ENCODE measurements around the gene SIX2. TPM values are rescaled to one million over a fixed set of nuclear protein-coding genes. Genes with fewer than 3 reads are reported as not detected.

Gene SIX2
- total RNA-seq, 1 donor from 2014 or later, result 13.8 TPM

DNA sequence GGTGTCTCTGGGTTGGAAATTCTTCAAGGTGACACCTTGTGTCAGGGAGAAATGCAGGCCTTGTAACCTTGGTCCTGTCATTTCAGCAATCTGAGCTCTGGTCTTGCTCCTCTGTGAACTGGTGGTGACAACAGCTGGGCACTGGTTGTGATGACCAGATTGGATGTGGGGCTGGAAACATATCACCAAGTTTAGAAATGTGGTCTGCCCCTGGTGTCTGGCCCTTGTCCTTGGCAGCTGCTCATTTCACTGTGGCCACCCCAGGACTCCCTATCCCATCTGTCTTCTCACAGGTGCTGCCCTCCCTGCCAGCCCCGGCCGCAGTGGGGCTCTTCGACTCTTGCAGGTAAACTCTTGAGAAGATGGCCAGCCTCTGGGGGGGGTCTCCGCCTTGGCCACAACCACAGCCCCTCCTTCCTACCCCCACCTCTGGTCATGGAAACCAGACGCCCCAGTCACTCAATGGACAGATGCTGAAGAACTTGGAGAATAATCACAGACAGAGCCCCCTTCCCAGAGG lies 47.0 kb downstream of the SIX2 start:
- Mint-ChIP-seq H3K9me3 (no peaks in the 10 kb centered on the region), H3K4me3 (no peak overlapping the region), H3K36me3 (no peaks in the 10 kb centered on the region), H3K27ac (no peak overlapping the region), H3K27me3 (peaks cover 82% of the 10 kb centered on the region), H3K4me1 (ENCODE audit: unreplicated experiment) (no peaks in the 10 kb centered on the region)
- TF ChIP-seq, protein P1, sequence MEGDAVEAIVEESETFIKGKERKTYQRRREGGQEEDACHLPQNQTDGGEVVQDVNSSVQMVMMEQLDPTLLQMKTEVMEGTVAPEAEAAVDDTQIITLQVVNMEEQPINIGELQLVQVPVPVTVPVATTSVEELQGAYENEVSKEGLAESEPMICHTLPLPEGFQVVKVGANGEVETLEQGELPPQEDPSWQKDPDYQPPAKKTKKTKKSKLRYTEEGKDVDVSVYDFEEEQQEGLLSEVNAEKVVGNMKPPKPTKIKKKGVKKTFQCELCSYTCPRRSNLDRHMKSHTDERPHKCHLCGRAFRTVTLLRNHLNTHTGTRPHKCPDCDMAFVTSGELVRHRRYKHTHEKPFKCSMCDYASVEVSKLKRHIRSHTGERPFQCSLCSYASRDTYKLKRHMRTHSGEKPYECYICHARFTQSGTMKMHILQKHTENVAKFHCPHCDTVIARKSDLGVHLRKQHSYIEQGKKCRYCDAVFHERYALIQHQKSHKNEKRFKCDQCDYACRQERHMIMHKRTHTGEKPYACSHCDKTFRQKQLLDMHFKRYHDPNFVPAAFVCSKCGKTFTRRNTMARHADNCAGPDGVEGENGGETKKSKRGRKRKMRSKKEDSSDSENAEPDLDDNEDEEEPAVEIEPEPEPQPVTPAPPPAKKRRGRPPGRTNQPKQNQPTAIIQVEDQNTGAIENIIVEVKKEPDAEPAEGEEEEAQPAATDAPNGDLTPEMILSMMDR (conservative IDR thresholded peaks at IDR 0.05), result no peak
- no peak for DNase-seq (ENCODE audit: extremely low spot score, unreplicated experiment)

DNA sequence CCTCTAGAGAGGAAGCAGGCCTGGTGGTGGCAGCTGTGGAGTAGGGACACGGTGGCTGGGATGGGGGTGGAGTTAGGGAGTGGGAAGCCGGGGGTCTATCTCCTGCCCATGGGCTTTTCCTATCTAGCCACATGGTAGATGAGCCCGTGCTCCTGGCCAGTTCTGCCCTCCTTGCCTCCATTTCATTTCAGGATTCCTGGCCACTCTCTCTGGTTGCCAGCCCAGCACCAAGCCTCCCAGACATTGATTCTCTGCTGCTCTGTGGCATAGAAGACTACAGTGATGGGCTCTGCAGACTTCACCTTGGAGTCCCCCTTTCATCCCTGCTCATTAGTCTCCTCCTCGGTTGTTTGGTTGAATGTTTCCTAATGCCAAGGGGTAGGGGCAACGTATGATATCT lies 48.4 kb downstream of the SIX2 start:
- no peak overlapping the region for H3K27ac Mint-ChIP-seq
- H3K9me3 Mint-ChIP-seq, result no peaks in the 10 kb centered on the region
- H3K27me3 Mint-ChIP-seq, result peaks cover 84% of the 10 kb centered on the region
- H3K4me1 Mint-ChIP-seq (ENCODE audit: unreplicated experiment), result no peaks in the 10 kb centered on the region
- TF ChIP-seq, protein P1 (conservative IDR thresholded peaks at IDR 0.05), result no peak
- H3K36me3 Mint-ChIP-seq, result no peaks in the 10 kb centered on the region
- no peak for DNase-seq (ENCODE audit: extremely low spot score, unreplicated experiment)
- no peak overlapping the region for H3K4me3 Mint-ChIP-seq

DNA sequence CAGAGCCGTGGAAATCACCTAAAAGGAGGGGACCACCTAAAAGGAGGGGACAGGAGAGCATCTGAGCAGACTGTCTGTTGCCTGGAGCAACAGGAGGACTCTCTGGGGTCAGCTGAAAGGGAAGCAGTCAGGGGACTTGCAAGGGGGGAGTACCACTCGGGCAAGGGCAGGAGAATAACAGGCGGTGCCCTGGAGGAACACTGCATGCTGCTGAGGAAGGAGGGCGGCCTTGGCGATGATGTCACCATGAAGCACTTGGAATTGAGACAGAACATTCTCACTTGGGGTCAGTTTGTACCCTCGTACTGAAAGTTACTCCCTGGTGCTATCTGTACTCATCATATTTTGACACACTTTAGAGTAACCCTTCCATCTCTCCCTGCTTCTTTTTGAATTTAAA lies 49.4 kb downstream of the SIX2 start:
- TF ChIP-seq, protein P1 (conservative IDR thresholded peaks at IDR 0.05), result no peak
- peaks cover 5% of the 10 kb centered on the region for H3K4me1 Mint-ChIP-seq (ENCODE audit: unreplicated experiment)
- peaks cover 85% of the 10 kb centered on the region for H3K27me3 Mint-ChIP-seq
- no peaks in the 10 kb centered on the region for H3K36me3 Mint-ChIP-seq
- H3K9me3 Mint-ChIP-seq, result no peaks in the 10 kb centered on the region
- no peak for DNase-seq (ENCODE audit: extremely low spot score, unreplicated experiment)
- H3K27ac Mint-ChIP-seq, result no peak overlapping the region
- no peak overlapping the region for H3K4me3 Mint-ChIP-seq

DNA sequence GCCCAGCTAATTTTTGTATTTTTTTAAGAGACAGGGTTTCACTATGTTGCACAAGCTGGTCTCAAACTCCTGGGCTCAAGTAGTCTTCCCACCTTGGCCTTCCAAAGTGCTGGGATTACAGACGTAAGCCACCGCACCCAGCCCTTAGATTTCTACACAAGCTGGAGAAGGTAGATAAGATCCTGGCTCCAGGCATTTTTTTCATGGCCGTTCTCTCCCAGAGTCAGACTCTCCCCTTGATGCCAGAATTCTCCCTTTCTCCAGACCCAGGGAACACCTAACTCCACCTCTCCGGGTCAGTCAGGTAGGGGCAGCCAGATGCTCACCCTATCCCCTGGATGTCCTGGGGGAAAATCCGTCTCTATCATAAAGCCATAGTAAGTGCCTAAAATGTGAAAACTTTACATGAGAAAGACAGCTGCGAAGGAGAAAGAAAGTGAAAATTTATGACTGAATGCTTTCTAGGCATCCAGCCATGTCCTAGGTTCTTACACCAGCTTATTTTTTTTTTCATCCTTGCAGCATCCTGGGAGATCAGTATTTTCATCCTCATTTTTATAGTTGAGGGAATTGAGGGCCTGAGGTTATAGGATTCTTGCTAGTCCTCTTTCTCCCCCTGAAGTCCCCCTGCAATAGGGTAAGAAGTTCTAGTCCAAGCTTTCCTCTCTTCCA lies 51.5 kb downstream of the SIX2 start:
- TF ChIP-seq, protein P1 (conservative IDR thresholded peaks at IDR 0.05), result no peak
- DNase-seq (ENCODE audit: extremely low spot score, unreplicated experiment), result no peak
- Mint-ChIP-seq H3K4me1 (ENCODE audit: unreplicated experiment) (peaks cover 11% of the 10 kb centered on the region), H3K27ac (no peak overlapping the region), H3K4me3 (no peak overlapping the region), H3K9me3 (no peaks in the 10 kb centered on the region), H3K27me3 (peaks cover 89% of the 10 kb centered on the region), H3K36me3 (no peaks in the 10 kb centered on the region)

DNA sequence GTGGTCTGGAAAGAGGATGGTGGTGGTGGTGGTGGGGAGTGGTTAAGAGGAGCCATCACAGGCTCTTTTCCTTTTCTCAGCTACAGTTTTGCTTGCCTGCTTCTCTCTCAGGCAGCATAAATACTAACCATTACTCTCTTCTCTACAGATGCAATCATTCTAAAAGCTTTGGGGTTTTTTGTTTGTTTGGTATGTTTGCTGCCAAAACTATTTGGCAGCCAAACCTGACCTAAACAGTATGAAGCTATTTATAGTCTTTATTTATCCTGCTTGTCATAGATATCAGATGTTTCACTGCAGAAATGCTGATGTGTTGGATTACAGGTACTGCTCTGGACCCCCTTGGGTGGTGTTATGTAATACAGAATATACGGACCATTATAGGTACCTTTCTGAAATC lies 52.4 kb downstream of the SIX2 start:
- Mint-ChIP-seq H3K27me3 (peaks cover 86% of the 10 kb centered on the region), H3K36me3 (no peaks in the 10 kb centered on the region), H3K9me3 (no peaks in the 10 kb centered on the region), H3K4me3 (no peak overlapping the region), H3K4me1 (ENCODE audit: unreplicated experiment) (peaks cover 11% of the 10 kb centered on the region), H3K27ac (no peak overlapping the region)
- DNase-seq (ENCODE audit: extremely low spot score, unreplicated experiment), result no peak
- TF ChIP-seq, protein P1 (conservative IDR thresholded peaks at IDR 0.05), result no peak

All from type B pancreatic cell (in vitro differentiated cells).